HK-2 (cell line): ENCODE data around the gene MT1A.
A peak's percentile ranks its signal among the peaks of the same experiment; 100 is the strongest.

Experiments used
- DNase-seq: peaks from one replicate; pipeline ENCODE4 v3.0.0-alpha.2; 2018; ENCODE audit not compliant: unreplicated experiment

Gene MT1A

DNA sequence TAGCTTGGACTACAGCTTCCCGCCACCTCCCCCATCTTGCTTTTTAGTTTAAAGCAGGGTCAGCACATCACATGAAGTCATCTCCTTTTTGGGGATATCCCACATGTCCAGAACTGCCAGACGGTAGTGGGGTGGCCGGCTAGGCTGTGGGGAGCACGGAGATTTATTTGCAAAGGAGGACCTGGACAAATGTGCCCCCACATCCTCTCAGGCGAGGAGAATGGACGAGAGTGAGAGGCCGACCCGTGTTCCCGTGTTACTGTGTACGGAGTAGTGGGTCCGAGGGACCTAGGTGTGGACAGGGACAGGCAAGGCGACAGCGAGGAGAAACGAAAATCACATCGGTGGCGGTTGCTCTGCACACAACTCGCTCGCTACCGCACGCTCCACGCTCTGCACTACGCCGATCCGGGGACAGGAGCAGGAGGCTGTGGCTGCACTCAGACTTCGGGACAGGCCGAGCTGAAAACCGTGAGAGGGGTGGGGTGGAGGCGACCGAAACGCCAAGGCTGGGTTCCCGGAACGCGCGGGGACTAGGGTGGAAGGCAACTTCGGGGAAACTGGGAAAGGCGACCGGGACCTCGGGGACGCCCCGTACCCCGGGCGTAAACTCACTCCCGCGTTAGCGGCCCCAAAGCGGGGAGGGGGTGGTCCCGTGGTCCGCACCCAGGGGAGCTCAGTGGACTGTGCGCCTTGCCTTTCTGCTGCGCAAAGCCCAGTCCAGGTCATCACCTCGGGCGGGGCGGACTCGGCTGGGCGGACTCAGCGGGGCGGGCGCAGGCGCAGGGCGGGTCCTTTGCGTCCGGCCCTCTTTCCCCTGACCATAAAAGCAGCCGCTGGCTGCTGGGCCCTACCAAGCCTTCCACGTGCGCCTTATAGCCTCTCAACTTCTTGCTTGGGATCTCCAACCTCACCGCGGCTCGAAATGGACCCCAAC, at the start of gene MT1A:
MT1A (plus strand) TSS at position 853 of the 937 bp plus-strand sequence; CDS start at position 926, 73 bp downstream.
- DNase-seq, result peak; percentile 57

DNA sequence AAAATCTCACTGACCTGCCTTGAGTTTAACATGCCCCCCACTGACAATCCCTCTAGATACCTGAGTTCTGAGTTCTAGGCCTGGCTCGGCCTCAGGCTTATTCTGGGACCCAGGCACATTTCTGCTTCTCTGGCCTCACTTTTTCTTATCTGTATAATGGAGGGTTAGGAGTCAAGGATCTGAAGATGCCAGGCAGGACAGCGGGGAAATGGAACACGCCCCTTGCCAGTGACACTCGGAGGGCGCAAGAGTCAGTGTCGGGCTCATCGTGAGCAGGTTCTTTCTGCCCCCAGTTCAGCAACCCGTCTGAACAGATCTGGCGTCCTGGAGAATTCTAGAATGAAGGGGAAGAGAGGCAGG, 49.7 kb upstream of the MT1A start:
- DNase-seq, result no peak

GRCh38 chr16:56589141-56590039, 49.1 kb upstream of the MT1A start, which contains the start of gene MT3:
TSS of gene MT3 (plus strand) at chr16:56589528. CDS start at chr16:56589591, 63 bp downstream.
- DNase-seq, result no peak

- DNase-seq, result no peak
Observed at GRCh38 chr16:56591377-56592060, 46.9 kb upstream of the MT1A start.

- no peak for DNase-seq
Observed at GRCh38 chr16:56593573-56594291, 44.7 kb upstream of the MT1A start.

DNA sequence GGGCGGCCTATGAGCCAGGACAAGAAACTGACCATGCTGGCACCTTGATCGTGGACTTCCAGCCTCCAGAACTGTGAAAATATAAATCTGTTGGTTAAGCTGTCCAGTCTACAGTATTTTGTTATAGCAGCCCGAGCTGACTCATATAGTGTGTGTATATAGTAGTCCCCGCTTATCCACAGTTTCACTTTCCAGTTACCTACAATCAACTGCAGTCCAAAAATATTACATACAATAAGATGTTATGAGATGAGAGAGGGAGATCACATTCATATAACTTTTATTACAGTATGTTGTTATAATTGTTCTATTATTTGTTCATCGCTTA, 44.2 kb upstream of the MT1A start:
- no peak for DNase-seq

- no peak for DNase-seq
Observed at GRCh38 chr16:56600398-56600999, 38.0 kb upstream of the MT1A start.

- DNase-seq, result no peak
Observed at GRCh38 chr16:56601325-56601724, 37.1 kb upstream of the MT1A start.

DNA sequence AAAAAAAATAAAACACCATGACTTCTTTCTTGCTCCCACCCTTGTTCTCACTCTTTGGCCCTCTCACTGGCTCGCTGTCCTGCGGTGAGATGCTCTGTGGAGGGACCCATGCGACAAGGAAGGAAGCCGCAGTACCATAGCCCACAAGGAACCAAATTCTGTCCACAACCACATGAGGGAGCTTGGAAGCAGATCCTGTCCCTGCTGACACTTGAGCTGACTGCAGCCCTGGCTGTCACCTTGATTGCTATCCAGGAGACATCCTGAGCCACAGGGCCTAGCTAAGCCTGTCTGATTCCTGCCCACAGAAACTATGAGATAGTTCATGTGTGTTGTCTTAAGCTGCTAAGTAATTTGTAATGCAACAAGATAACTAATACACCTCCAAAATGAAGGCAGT, 34.9 kb upstream of the MT1A start:
- DNase-seq, result peak; percentile 44

- no peak for DNase-seq
Observed at GRCh38 chr16:56604966-56605365, 33.5 kb upstream of the MT1A start.

DNA sequence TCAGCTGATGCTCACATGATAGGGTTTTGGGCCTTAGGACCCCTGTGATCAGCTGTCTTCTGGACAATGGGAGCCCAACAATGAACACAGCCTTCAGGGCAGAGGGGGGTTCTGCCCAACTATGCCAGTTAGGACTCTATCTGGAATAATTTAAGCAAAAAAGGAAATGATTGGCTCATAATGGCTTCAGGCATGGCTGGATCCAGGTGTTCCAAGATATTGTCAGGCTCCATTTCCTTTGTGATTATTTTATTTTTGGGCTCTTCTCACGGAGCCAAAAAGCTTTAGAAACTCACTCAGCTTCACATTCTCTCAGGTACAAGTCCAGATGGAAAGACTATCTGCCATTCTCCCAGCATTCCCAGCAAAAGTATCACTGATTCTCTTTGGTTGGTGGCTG, 33.0 kb upstream of the MT1A start:
- no peak for DNase-seq

DNA sequence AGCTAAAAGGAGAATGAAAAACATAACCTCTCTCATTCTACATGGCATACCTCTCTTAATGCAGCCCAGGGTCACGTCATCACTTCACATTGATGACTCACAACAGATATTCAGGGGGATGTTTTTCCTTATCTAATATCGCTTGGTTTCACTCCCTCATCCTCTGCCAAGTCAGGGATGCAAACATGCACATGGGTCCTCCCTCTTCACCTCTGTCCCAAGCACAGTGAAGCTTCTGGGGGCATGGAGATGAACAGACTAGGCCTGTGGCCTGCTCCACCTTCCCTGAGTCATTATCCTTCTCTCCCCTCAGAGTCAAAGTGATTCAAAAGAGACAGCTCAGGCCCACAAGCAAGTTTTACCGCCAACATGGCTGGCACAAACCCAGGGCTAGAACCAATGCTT, 32.4 kb upstream of the MT1A start:
- peak; percentile 56 for DNase-seq

GRCh38 chr16:56606476-56607108, 31.9 kb upstream of the MT1A start:
- peak; percentile 66 for DNase-seq

DNA sequence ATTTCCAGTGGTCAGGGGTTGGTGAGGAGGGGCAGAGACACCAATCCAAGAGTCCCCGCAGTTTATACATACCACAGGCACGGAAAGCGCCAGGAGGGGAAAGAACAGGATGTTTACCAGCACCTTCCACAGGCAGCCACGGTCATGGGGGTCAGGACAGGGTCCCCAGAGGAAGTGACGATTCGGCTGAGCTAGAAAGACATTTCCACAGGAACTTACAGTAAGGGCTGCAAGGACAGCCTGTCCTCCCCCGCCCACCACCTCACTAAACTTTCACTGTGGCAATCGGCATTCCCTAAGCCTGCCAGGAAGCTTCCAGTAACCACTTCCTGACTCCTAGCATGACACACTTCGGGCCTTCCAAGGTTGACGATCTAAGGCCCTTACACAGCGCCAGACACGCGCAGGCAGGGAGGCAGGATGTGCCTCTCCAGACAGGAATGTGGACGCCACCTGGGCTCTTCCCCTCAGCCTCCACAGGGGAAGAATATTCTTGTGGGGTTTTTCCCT, 31.3 kb upstream of the MT1A start:
- peak; percentile 94 for DNase-seq

DNA sequence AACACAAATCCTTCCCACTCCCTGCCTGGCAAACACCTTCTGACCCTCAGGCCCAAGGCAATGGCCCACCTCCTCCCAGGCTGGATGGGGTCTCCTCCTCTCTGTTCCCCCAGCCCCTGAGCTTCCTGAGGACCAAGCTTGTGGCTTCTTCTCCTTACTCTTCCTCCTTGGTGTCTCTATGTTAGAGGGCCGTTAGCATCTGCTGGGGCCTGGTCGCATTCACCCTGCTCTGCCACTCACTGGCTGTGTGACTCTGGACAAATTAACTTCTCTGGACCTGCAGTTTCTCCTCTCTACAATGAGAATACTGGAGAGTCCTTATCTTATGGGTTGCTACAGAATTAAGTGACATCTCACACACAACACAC, 30.8 kb upstream of the MT1A start:
- no peak for DNase-seq

GRCh38 chr16:56608043-56608875, 30.2 kb upstream of the MT1A start, which contains the start of gene MT2A:
TSS of gene MT2A (plus strand) at chr16:56608584. CDS start at chr16:56608656, 72 bp downstream.
- peak; percentile 96 for DNase-seq

DNA sequence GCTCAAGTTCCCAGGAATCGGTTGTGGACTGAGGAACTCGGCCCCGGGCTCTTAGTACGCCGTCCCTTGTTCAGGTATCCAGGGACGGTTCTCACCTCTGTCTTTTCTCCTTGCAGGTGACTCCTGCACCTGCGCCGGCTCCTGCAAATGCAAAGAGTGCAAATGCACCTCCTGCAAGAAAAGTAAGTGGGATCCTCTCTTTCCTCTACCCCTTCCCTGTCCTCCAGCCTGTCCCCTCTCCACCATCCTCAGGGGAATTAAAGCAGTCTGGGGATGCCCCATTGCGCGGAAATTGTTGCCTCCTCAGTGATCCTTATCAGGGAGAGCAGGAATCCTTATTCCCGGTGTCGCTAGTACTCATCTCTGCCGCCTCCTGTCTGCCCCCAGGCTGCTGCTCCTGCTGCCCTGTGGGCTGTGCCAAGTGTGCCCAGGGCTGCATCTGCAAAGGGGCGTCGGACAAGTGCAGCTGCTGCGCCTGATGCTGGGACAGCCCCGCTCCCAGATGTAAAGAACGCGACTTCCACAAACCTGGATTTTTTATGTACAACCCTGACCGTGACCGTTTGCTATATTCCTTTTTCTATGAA, 29.5 kb upstream of the MT1A start:
- DNase-seq, result peak; percentile 34

DNA sequence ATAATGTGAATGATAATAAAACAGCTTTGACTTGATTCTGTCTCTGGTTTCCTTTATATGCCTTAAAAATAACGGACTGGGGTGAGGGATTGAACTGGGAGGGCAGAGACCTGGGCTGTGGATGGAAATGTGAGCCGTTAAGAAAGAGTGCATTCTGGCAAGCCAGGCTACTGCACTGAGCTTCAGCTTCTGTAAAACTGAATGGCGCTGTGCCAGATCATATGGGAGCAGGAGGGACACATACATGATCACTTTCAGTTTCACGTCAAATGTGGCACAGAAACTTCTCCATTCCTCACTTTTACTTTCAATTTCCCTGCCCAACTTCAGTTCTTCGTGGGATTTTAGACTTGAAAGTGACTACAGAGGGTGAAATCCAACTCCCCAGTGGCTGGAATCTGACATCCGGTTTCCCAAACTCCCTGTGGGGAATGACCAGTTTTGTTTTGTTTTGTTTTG, 29.0 kb upstream of the MT1A start:
- peak; percentile 59 for DNase-seq
